Measurements from ENCODE around the gene MAPK10. TPM values are rescaled to one million over a fixed set of nuclear protein-coding genes. Genes with fewer than 3 reads are reported as not detected.
A peak's percentile ranks its signal among the peaks of the same experiment; 100 is the strongest.

Gene MAPK10
- total and polyA plus RNA-seq, 2 of the 8 experiments (the other 6 are each of a cell fraction or from before 2014, with no cell fraction given): 2.5 to 3.1 TPM

GRCh38 chr4:86156531-86156930 is 203.3 kb downstream of the MAPK10 start:
- DNase-seq (ENCODE audit: low read depth in 1 of 2, low spot score in 2 of 2): no peak
- Histone ChIP-seq H4K8ac (ENCODE audit: extremely low read depth, insufficient read depth, low read length) (no peak overlapping the region), H2BK20ac (ENCODE audit: low read length) (no peak overlapping the region), H3K27ac (ENCODE audit: low read depth, low read length) (no peak overlapping the region), H3K79me2 (ENCODE audit: control insufficient read depth in 1 of 2, insufficient read depth in 2 of 2, low read length in 2 of 2) (no peaks in the 10 kb centered on the region), H2BK15ac (ENCODE audit: low read length) (no peak overlapping the region), H2BK120ac (replicated peaks; ENCODE audit: low read depth, low read length) (no peak overlapping the region), H3K14ac (ENCODE audit: insufficient read length) (no peak overlapping the region), H2BK5ac (ENCODE audit: low read depth, low read length) (no peak overlapping the region), H3K4me2 (ENCODE audit: insufficient read depth in 1 of 2, low read depth in 2 of 2, low read length in 2 of 2) (no peak overlapping the region), H3K4me1 (replicated peaks in 1 of 4; ENCODE audit: control insufficient read depth in 3 of 4, insufficient read depth in 4 of 4, low read length in 3 of 4) (no peaks in the 10 kb centered on the region), H4K20me1 (replicated peaks in 1 of 2; ENCODE audit: control insufficient read depth in 1 of 2, insufficient read depth in 2 of 2, low read length in 2 of 2) (no peaks in the 10 kb centered on the region), H2AFZ (ENCODE audit: low read length) (0 out of 2 replicates have a peak overlapping the region, but pooled peaks have one; percentile 56), H3K23me2 (ENCODE audit: low read depth, low read length) (no peaks in the 10 kb centered on the region), H3K4me3 (ENCODE audit: extremely low read depth in 1 of 4, insufficient read depth in 2 of 4, low read depth in 3 of 4, low read length in 4 of 4) (no peak overlapping the region), H2AK5ac (ENCODE audit: low read depth, low read length) (no peak overlapping the region), H3K79me1 (ENCODE audit: low read depth, low read length) (no peaks in the 10 kb centered on the region), H3K23ac (ENCODE audit: insufficient read length) (no peak overlapping the region), H4K91ac (replicated peaks; ENCODE audit: insufficient read length, low read length) (no peak overlapping the region), H3K27me3 (replicated peaks in 1 of 4; ENCODE audit: control insufficient read depth in 3 of 4, extremely low read depth in 1 of 4, insufficient read depth in 3 of 4, low read length in 3 of 4) (no peaks in the 10 kb centered on the region), H2BK12ac (ENCODE audit: low read depth, low read length) (no peak overlapping the region), H3K18ac (ENCODE audit: extremely low read depth, low read length) (no peak overlapping the region), H3K56ac (replicated peaks; ENCODE audit: insufficient read length, low read depth, low read length) (no peak overlapping the region), H3K4ac (replicated peaks; ENCODE audit: insufficient read length, low read depth, low read length) (no peak overlapping the region), H3K9me3 (ENCODE audit: insufficient read depth in 2 of 2, low read depth in 1 of 2, low read length in 1 of 2) (no peaks in the 10 kb centered on the region), H3K36me3 (ENCODE audit: control insufficient read depth in 2 of 4, insufficient read depth in 4 of 4, low read length in 3 of 4) (no peaks in the 10 kb centered on the region), H3K9ac (replicated peaks in 1 of 4; ENCODE audit: extremely low read depth in 1 of 4, low read depth in 3 of 4, low read length in 3 of 4) (no peak overlapping the region), H4K5ac (ENCODE audit: insufficient read length, low read depth, low read length) (no peak overlapping the region)
- 79% methylated on average over 2 of the region's 2 CpGs; no CpG with 5 or more reads in 1 of the 2 experiments for WGBS, 2 experiments (ENCODE audit: extremely low coverage in 1 of 2, insufficient coverage in 1 of 2, insufficient read length in 1 of 2, insufficient replicate concordance in 2 of 2, low coverage in 1 of 2, low lambda C conversion rate in 2 of 2, missing lambda C conversion rate in 1 of 2)
- no peak for FAIRE-seq
- TF ChIP-seq TAF1 (IDR thresholded peaks at IDR 0.05; ENCODE audit: low read depth, low read length) (no peak), MAFK (IDR thresholded peaks at IDR 0.05; ENCODE audit: low read depth, low read length) (no peak), POU5F1 (IDR thresholded peaks at IDR 0.05; ENCODE audit: low read depth, low read length) (no peak), GTF2F1 (IDR thresholded peaks at IDR 0.05; ENCODE audit: borderline replicate concordance, low read depth, low read length) (no peak), KDM1A (IDR thresholded peaks at IDR 0.05; ENCODE audit: borderline replicate concordance, low read length) (no peak), E2F6 (IDR thresholded peaks at IDR 0.05) (no peak), EZH2 (IDR thresholded peaks at IDR 0.05; ENCODE audit: low read depth, low read length, severe bottlenecking) (no peak)
- ChIA-PET CTCF (ENCODE audit: partially characterized antibody) (no interaction called here), POLR2A (ENCODE audit: partially characterized antibody) (no interaction called here)
